NOMO-1 treated with dmso at 0.1 percent for 144 hours (cell line): Measurements from ENCODE around the gene SLC30A5.
"Not testable (repeated sequence)": the region's sequence is repeated elsewhere in the genome, so short reads cannot be mapped to it uniquely, and the experiment has no call there.

Experiments
- DNase-seq: peaks from one replicate; lab custom pipeline; 2025; ENCODE audit not compliant: unreplicated experiment; lab: John Stamatoyannopoulos, UW

SLC30A5 gene

DNA sequence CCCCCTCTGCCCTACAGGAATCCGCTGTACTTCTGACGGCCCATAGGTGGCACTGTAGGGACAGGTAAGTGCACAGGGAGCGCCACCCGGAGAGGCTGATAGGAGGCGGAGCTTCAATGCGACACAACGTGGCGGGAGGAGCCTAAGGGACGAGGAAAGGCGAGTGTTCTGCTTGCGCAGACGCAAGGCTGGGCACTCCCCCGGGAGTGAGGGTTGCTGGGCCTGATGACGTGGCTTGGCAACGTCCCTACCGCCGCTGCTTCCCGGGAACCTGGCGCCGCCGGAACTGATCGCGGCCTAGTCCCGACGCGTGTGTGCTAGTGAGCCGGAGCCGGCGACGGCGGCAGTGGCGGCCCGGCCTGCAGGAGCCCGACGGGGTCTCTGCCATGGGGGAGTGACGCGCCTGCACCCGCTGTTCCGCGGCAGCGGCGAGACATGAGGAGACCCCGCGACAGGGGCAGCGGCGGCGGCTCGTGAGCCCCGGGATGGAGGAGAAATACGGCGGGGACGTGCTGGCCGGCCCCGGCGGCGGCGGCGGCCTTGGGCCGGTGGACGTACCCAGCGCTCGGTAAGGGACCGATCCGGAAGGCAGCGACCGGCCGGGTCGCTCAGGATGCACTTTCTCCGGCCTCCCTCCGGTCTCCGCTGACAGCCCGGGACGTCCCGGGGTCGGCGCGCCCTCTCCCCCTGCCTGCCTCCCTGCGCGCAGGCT lies at the start of gene SLC30A5:
Gene SLC30A5 (plus strand): TSS at position 244 of the 712 bp plus-strand sequence. CDS start 242 bp downstream, at position 486.
- DNase-seq: peak; percentile 98

DNA sequence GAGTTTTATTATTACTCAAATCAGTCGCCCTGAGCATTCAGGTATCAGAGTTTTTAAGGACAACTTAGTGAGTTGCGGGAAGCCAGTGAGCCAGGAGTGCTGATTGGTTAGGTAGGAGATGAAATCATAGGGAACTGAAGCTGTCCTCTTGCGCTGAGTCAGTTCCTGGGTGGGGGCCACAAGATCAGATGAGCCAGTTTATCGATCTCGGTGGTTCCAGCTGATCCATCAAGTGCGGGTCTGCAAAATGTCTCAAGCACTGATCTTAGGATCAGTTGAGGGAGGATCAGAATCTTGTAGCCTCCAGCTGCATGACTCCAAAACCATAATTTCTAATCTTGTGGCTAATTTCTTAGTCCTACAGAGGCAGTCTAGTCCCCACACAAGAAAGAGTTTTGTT lies 48.6 kb upstream of the SLC30A5 start:
- DNase-seq: not testable (repeated sequence)

- no peak for DNase-seq
These were observed 47.3 kb upstream of the SLC30A5 start for GRCh38 chr5:69046375-69046957.

DNA sequence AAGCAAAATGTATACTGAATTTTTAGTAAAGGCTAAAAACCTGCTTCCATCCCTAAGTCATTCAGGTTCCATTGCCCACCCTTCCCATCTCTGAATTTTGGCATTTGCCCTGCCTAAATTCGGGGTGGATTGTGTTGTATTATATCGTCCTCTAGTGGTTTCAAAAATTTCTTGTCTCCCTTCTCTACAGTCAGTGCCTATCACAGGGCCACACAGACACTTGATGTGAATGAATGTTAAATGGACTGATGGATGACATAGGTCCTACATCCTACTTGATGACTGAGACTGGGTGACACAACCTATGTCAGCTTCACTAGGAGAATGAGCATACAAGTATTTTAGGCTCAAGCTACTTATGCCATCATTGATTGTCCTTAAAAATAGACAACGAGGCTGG lies 45.6 kb upstream of the SLC30A5 start:
- DNase-seq: no peak

DNA sequence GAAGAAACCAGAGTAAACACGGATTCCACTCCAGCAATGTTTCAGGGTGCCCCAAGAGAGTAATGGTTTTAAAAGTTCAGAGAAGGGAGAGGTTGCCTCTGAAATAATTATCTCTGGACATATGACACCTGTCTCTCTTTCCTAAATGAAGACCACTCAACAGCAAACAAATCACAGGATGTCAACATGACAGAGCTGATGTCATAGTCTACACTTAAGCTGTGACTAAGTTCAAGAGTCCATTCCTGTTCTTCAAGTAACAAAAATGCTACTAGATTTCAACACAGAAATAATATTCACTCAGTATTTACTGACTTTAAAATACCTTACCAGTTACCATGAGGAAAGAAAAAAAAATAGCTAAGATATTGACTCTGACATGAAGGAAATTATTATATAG lies 44.7 kb upstream of the SLC30A5 start:
- DNase-seq: no peak

GRCh38 chr5:69049796-69050195 lies 44.0 kb upstream of the SLC30A5 start:
- DNase-seq: no peak

- DNase-seq: no peak
These were observed 43.6 kb upstream of the SLC30A5 start for GRCh38 chr5:69050214-69050613.

DNA sequence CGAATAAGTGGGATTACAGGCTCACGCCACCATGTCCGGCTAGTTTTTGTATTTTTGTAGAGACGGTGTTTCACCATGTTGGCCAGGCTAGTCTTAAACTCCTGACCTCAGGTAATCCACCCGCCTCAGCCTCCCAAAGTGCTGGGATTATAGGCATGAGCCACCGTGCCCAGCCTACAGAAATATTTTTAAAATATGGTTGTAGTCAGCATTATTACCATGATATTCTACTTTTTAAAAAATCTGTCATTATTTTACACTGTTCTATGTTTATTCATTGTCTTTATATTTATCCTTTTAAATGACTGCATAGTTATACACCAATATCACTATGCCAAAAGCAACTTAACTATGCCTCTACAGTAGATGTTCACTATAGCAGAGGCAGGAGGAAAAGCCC lies 41.6 kb upstream of the SLC30A5 start:
- no peak for DNase-seq

DNA sequence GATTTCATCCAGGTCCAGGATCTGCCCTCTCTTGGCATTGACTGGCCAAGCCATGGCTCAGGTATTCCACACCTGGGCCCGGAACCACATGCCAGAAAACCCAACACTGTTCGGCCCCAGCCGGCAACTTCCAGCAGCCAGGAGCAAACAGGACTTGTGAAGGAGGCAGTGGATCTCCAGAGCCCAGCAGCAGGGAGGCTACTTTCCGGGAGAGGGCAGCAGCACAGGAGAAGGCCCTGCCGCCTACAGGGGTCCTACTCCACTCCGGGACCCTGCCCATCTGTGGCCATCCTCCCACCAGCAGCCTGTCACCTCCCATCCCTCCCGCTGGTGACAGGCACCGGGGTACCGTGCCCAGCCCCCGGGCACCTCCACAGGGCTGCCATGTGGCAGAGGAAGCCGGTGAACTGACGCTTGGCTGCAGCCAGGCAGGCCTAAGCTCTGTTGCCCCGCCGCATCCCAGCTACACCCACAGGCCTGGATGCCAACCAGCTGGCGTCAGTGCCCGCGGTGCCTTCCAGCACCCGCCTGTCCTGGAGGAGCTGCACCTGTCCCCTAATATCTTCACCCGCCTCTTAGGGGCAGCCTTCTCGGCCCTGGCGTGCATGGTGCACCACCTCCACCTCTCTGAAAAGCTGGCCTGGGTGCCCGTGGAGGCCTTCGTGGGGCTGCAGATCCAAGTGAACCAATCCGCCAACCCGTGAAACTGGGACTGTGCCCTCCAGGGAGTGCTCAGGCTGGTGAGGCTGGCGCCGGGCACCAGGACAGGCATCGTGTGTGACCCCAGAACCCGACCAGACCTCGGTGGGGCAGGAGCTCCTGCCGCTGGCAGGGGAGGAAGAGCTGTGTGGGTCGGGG lies 18.9 kb upstream of the SLC30A5 start:
- no peak for DNase-seq

DNA sequence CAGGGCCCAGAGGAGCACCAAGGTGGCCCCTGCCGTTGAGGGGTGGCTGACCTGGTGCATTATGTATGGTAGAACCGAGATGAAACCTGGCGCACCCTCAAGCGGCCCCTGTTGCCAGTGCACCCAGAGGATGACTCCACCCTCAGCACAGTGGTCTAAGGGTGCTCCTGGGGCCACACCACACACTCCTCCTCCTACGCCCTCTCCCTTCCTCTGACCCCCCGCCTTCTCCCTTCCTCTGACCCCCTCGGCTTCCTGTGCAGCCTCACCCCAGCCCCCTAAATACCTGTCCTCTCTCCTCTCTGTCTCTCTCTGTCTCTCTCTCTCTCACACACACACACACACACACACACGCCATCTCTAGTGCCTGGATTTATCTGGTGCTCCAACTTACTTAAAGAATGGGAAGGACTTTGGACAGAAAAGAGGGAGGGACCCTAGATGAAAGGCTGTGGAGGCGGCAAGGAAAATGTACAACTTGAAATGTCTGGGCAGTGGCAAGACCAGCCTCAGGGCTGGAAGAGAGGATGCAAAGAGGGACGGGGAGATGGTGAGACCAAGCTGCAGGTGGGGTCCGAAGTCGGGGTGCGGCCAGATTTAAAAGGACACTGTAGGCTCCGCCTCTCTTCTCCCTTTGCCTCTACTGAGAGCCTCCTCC lies 18.2 kb upstream of the SLC30A5 start:
- DNase-seq: no peak

- no peak for DNase-seq
These were observed 14.8 kb upstream of the SLC30A5 start for GRCh38 chr5:69078921-69079540.

GRCh38 chr5:69079556-69079955 lies 14.3 kb upstream of the SLC30A5 start:
- DNase-seq: no peak

DNA sequence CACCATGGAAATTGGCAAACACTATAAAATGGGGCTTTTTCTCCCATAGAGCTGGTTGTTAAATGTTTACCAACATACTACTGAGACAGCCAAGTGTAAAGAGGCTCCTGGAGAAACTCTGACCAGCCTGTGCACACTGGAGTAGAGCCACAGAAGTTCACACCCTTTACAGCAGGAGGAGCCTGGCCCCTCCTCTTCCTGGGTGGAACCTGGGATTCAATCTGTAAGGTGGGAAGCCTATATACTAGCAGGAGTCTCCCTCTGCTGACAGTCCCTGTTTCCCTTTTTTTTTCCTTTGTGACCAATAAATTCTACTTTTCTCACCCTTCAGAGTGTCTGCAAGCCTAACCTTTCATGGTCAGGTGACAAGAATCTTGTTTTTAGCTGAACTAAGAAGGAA lies 10.4 kb upstream of the SLC30A5 start:
- DNase-seq: no peak

DNA sequence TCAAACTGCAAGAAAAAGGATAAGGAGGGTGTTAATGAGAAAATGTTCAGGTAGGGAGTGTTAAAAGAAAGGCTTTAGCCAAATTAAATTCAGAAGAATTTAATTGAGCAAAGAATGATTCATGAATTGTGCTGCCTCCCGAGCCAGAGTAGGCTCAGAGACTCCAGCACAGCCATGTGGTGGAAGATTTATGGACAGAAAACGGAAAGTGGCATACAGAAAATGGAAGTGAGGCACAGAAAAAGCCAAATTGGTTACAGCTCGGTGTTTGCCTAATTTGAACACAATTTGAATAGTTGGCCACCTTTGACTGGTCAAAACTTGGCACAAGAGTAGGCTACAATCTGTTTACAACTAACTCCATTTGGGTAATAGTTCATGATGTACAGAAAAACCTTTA lies 9.6 kb upstream of the SLC30A5 start:
- peak; percentile 18 for DNase-seq

GRCh38 chr5:69084903-69085302 lies 8.9 kb upstream of the SLC30A5 start:
- no peak for DNase-seq

DNA sequence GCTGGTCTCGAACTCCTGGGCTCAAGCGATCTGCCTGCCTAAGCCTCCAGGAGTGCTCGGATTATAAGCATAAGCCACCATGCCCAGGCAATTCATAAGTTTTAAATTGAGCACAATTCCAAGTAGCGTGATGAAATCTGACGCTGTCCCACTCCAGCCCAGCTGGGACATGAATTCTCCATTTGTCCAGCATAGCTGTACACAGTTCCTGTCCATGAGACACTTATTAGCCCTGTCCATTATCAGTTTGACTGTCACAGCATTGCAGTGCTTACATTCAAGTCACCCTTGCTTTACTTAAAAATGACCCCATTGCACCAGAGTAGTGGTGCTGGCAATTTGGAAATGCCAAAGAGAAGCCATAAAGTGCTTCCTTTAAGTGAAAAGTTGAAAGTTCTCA lies 7.6 kb upstream of the SLC30A5 start:
- no peak for DNase-seq

DNA sequence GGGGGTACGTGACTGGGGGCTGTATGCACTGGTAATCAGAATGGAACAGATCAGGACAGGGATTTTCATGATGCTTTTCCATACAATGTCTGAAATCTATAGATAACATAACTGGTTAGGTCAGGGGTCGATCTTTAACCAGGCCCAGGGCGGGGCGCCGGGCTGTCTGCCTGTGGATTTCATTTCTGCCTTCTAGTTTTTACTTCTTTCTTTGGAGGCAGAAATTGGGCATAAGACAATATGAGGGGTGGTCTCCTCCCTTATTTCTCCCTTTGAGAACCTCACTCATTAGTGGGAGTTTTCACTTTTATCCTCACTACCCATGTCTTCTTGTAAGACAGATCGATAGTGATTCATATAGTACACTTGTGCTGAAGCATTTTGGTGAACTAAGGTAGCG lies 5.8 kb upstream of the SLC30A5 start:
- not testable (repeated sequence) for DNase-seq

DNA sequence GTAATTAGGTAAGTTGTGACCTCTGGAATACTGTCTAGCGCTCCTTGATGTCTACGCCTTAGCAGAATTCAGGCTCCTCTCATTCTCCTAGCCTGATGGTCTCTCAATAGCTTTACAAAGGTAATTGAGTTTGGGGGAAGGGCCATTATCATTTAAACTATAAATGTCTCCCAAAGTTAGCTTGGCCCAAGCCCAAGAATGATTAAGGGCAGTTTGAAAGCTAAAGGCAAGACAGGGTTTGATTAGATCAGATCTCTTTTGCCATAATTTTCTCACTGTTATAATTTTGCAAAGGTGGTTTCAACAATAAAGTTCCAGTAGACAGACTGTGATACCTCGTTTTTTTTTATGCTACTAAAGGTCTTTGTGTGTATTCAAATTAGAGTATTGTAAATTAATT lies 3.7 kb upstream of the SLC30A5 start:
- DNase-seq: no peak

DNA sequence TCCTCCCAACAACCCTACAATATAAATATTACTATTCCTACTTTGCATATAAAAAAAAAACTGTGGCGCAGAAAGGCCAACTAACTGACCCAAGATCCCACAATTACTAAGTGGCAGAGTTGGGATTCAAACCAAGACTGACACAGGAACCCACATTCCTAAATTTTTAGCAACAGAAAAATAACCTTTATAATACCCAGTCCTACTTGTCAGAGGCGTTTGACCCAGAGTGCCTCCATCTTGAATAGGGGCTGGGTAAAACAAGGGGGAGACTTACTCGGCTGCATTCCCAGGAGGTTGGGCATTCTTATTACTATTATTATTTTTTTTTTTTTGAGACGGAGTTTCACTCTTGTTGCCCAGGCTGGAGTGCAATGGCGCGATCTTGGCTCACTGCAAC lies 2.0 kb upstream of the SLC30A5 start:
- DNase-seq: no peak

DNA sequence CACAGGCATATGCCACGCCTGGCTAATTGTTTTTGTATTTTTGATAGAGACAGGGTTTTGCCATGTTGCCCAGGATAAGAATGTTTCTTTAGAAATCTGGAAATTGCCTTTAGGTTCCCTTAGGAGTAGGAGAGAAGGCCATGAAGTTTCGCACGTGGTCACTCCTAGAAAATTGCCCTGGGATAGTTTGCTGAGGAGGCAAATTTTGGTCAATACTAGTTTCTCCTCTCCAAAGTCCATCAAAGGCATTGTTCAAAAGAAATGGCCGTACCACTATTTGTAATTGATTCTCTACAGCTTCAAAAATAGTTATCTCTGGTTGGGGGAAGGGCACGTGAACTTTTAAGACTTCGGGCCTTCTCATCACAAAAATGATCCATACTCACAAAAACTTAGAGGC lies 845 bp upstream of the SLC30A5 start:
- no peak for DNase-seq

- DNase-seq: no peak
These were observed 5.5 kb downstream of the SLC30A5 start for GRCh38 chr5:69099302-69099701.
